ENCODE results near the gene CCDC178. TPM values are rescaled to one million over a fixed set of nuclear protein-coding genes. Genes with fewer than 3 reads are reported as not detected.

CCDC178 gene
- total RNA-seq, 1 experiment from 2014 or later, result not detected

GRCh38 chr18:33184958-33185357 lies 255.6 kb downstream of the CCDC178 start:
- CTCF ChIA-PET, result no interaction called here

GRCh38 chr18:33184175-33184574 lies 256.3 kb downstream of the CCDC178 start:
- Histone ChIP-seq H3K9me2 (ENCODE audit: insufficient read depth) (no peaks in the 10 kb centered on the region), H4K20me1 (ENCODE audit: insufficient read depth) (no peaks in the 10 kb centered on the region), H3K9me3 (ENCODE audit: insufficient read depth, low read depth) (no peaks in the 10 kb centered on the region), H2AFZ (no peak overlapping the region), H3K4me1 (replicated peaks; ENCODE audit: insufficient read depth) (no peaks in the 10 kb centered on the region), H3K79me2 (ENCODE audit: low read depth) (no peaks in the 10 kb centered on the region), H3K27me3 (ENCODE audit: insufficient read depth, low read depth) (no peaks in the 10 kb centered on the region), H3K36me3 (ENCODE audit: low read depth) (no peaks in the 10 kb centered on the region), H3F3A (ENCODE audit: insufficient read depth, low read depth) (no peaks in the 10 kb centered on the region), H3K4me3 (no peak overlapping the region), H3K27ac (no peak overlapping the region), H3K4me2 (no peak overlapping the region)
- BruUV-seq (replicated peaks), result no TSS peak
- DNase-seq, result peak in 1 of 2 experiments; percentile 36
- CTCF ChIA-PET, result no interaction called here
- intact Hi-C loops (cut with micrococcal nuclease; ENCODE audit: unreplicated experiment), result no loop called here
- no peak for TF ChIP-seq EZH2 (IDR thresholded peaks at IDR 0.05; ENCODE audit: low read depth)
- TF ChIP-seq CTCF (conservative IDR thresholded peaks at IDR 0.05), result no peak
- POLR2A ChIA-PET (ENCODE audit: unreplicated experiment), result no interaction called here

More at GRCh38 chr18:33184958-33185357, 255.6 kb downstream of the CCDC178 start:
- no peak overlapping the region for H3K4me2 ChIP-seq
- H3K9me3 ChIP-seq (ENCODE audit: insufficient read depth, low read depth), result no peaks in the 10 kb centered on the region
- no peak overlapping the region for H2AFZ ChIP-seq
- H4K20me1 ChIP-seq (ENCODE audit: insufficient read depth), result no peaks in the 10 kb centered on the region
- no peaks in the 10 kb centered on the region for H3K27me3 ChIP-seq (ENCODE audit: insufficient read depth, low read depth)
- POLR2A ChIA-PET (ENCODE audit: unreplicated experiment), result no interaction called here
- no peaks in the 10 kb centered on the region for H3K79me2 ChIP-seq (ENCODE audit: low read depth)
- H3K4me1 ChIP-seq (replicated peaks; ENCODE audit: insufficient read depth), result no peaks in the 10 kb centered on the region
- no peaks in the 10 kb centered on the region for H3K36me3 ChIP-seq (ENCODE audit: low read depth)
- TF ChIP-seq CTCF (conservative IDR thresholded peaks at IDR 0.05), result no peak
- TF ChIP-seq EZH2 (IDR thresholded peaks at IDR 0.05; ENCODE audit: low read depth), result no peak
- no peak for DNase-seq
- intact Hi-C loops (cut with micrococcal nuclease; ENCODE audit: unreplicated experiment), result no loop called here
- H3K9me2 ChIP-seq (ENCODE audit: insufficient read depth), result no peaks in the 10 kb centered on the region
- no TSS peak for BruUV-seq (replicated peaks)
- H3F3A ChIP-seq (ENCODE audit: insufficient read depth, low read depth), result no peaks in the 10 kb centered on the region
- no peak overlapping the region for H3K27ac ChIP-seq
- no peak overlapping the region for H3K4me3 ChIP-seq

- no peak for DNase-seq
- H3K27ac ChIP-seq, result no peak overlapping the region
- H3F3A ChIP-seq (ENCODE audit: insufficient read depth, low read depth), result no peaks in the 10 kb centered on the region
- H3K9me3 ChIP-seq (ENCODE audit: insufficient read depth, low read depth), result no peaks in the 10 kb centered on the region
- H3K9me2 ChIP-seq (ENCODE audit: insufficient read depth), result no peaks in the 10 kb centered on the region
- ChIA-PET CTCF (no interaction called here), POLR2A (ENCODE audit: unreplicated experiment) (no interaction called here)
- TF ChIP-seq EZH2 (IDR thresholded peaks at IDR 0.05; ENCODE audit: low read depth) (no peak), CTCF (conservative IDR thresholded peaks at IDR 0.05) (no peak)
- H3K27me3 ChIP-seq (ENCODE audit: insufficient read depth, low read depth), result no peaks in the 10 kb centered on the region
- intact Hi-C loops (cut with micrococcal nuclease; ENCODE audit: unreplicated experiment), result no loop called here
- no peak overlapping the region for H3K4me3 ChIP-seq
- no peaks in the 10 kb centered on the region for H3K4me1 ChIP-seq (replicated peaks; ENCODE audit: insufficient read depth)
- H4K20me1 ChIP-seq (ENCODE audit: insufficient read depth), result no peaks in the 10 kb centered on the region
- BruUV-seq (replicated peaks), result no TSS peak
- no peak overlapping the region for H3K4me2 ChIP-seq
- H3K36me3 ChIP-seq (ENCODE audit: low read depth), result no peaks in the 10 kb centered on the region
- H2AFZ ChIP-seq, result no peak overlapping the region
- no peaks in the 10 kb centered on the region for H3K79me2 ChIP-seq (ENCODE audit: low read depth)
Measured at GRCh38 chr18:33183136-33183535, 257.4 kb downstream of the CCDC178 start.

Measured in PC-9 (cell line).